HG03039 (cell line): Measurements from ENCODE around the gene HDHD3.
"Not testable (repeated sequence)": the region's sequence is repeated elsewhere in the genome, so short reads cannot be mapped to it uniquely, and the experiment has no call there.

Experiments
- ATAC-seq: cut with Tn5 transposase; IDR thresholded peaks from one replicate; pipeline ENCODE4 v1.9.1; 2021; ENCODE audit warnings: mild to moderate bottlenecking, moderate library complexity; ENCODE audit not compliant: unreplicated experiment

The HDHD3 gene

DNA sequence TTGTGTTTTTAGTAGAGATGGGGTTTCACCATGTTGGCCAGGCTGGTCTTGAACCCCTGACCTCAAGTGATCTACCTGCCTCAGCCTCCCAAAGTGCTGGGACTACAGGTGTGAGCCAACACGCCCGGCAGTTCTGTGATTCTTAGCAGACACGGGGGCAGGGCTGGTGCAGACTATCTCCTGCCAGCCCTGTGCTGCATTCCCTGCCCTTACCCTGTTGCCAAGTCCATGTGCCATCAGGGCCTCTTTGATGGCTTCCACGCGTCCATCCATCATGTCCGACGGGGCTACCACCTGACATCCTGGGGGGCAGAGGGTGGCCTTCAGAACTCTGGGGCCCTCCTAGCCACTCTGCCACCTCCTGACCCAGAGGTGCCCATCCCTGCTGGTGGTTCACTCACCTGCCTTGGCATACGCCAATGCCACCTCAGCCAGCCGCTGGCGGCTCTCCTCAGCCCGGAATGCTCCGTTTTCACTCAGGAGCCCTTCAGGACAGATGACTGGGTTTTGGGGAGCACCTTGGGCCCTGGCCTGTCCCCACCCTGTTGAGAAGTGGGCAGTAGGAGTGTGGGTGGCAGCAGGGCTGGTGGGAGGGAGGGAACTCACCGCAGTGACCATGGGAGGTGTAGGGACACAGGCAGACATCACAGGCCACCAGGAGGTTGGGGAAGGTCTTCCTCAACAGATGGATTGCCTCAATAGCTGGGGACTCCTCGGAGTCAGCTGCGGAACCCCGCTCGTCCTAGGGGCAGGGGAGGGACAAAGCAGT is 13.6 kb upstream of the HDHD3 start:
- ATAC-seq, result no peak

- ATAC-seq, result no peak
Measured at GRCh38 chr9:113389451-113389850, 12.7 kb upstream of the HDHD3 start.

- no peak for ATAC-seq
Measured at GRCh38 chr9:113388833-113389232, 12.0 kb upstream of the HDHD3 start.

DNA sequence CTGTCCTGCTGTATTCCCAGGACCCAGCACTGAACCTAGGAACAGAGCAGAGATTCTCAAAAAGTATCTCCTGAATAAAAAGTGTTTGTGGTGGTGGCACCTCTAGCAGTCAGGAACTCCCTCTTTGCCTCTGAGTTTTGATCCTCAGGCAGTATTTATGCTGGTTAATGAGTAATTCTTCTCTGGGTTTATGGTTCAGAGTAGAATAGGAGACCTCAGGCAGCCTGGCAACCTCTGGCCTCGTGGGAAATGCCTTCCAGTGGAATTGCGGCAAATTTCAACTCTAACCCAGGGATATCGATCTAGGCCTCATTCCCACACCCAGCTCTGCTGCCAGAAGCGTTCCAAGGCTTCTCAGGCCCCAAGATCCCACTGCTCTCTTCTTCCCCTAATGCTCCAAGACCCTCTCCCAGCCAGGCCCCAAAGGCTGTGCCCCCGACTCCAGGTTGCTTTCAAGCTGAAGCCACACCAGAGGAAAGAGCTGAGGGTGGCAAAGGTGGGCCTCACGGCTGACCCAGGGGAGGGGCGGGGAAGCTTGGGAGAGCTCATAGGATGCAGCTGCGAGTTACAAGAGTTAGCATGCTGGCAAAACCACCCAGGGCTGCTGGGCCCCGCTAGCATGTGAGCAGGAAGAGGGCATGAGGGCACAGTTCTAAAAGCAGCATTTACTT is 10.9 kb upstream of the HDHD3 start:
- ATAC-seq, result no peak

GRCh38 chr9:113386571-113387393 is 10.0 kb upstream of the HDHD3 start:
- ATAC-seq, result no peak

GRCh38 chr9:113381909-113382411 is 5.2 kb upstream of the HDHD3 start:
- ATAC-seq, result no peak

DNA sequence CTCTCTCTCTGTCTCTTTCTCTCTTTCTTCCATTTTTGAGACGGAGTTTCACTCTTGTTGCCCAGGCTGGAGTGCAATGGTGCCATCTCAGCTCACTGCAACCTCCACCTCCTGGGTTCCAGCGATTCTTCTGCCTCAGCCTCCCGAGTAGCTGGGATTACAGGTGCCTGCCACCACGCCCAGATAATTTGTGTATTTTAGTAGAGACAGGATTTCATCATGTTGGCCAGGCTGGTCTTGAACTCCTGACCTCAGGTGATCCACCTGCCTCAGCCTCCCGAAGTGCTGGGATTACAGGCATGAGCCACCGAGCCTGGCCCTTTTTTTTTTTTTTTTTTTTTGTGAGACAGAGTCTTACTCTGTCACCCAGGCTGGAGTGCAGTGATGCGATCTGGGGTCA is 4.7 kb upstream of the HDHD3 start:
- ATAC-seq, result not testable (repeated sequence)

DNA sequence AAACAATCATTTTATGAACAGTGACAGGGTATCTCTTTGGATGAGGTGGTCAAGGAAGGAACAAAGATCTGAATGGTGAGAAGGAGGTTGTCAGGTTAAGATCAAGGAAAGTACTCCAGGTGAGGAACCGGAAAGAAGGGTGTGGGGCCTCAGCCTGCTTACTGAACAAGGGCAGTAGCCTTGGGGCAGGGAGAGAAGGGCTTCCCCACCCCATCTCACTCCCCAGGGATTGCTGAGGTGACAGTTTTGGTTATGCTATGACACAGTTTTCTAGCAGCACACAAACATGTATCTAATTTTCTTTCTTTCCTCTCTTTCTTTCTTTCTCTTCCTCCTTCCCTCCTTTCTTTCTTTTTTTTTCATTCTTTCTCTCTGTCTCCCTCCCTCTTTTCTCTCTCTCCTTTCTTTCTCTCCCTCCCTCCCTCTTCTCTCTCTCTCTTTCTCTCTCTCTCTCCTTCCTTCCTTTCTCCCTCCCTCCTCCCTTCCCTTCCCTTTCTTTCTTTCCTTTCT is 4.1 kb upstream of the HDHD3 start:
- no peak for ATAC-seq

DNA sequence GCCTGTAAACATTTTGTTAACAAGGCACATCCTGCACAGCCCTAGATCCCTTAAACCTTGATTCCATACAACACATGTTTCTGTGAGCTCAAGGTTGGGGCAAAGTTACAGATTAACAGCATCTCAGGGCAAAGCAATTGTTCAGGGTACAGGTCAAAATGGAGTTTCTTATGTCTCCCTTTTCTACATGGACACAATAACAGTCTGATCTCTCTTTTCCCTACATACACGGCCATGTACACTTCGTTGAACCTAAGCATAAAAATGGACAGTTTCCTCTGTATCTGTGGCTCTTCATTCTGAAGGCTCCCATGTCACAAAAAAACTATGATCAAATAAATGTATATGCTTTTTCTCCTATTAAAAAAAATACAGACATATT is 3.0 kb upstream of the HDHD3 start:
- ATAC-seq, result not testable (repeated sequence)

DNA sequence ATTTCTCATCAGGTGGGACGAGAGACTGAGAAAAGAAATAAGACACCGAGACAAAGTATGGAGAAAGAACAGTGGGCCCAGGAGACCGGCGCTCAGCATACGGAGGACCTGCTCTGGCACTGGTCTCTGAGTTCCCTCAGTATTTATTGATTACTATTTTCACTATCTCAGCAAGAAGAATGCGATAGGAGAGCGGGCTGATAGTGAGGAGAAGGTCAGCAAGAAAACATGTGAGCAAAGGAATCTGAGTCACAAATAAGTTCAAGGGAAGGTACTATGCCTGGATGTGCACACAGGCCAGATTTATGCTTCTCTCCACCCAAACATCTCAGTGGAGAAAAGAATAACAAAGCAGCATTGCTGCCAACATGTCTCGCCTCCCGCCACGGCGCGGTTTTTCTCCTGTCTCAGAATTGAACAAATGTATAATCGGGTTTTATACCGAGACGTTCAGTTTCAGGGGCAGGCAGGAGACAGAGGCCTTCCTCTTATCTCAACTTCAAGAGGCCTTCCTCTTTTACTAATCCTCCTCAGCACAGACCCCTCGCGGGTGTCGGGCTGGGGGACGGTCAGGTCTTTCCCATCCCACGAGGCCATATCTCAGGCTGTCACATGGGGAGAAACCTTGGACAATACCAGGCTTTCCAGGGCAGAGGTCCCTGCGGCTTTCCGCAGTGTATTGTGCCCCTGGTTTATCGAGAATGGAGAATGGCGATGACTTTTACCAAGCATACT is 2.5 kb upstream of the HDHD3 start:
- ATAC-seq, result not testable (repeated sequence)

DNA sequence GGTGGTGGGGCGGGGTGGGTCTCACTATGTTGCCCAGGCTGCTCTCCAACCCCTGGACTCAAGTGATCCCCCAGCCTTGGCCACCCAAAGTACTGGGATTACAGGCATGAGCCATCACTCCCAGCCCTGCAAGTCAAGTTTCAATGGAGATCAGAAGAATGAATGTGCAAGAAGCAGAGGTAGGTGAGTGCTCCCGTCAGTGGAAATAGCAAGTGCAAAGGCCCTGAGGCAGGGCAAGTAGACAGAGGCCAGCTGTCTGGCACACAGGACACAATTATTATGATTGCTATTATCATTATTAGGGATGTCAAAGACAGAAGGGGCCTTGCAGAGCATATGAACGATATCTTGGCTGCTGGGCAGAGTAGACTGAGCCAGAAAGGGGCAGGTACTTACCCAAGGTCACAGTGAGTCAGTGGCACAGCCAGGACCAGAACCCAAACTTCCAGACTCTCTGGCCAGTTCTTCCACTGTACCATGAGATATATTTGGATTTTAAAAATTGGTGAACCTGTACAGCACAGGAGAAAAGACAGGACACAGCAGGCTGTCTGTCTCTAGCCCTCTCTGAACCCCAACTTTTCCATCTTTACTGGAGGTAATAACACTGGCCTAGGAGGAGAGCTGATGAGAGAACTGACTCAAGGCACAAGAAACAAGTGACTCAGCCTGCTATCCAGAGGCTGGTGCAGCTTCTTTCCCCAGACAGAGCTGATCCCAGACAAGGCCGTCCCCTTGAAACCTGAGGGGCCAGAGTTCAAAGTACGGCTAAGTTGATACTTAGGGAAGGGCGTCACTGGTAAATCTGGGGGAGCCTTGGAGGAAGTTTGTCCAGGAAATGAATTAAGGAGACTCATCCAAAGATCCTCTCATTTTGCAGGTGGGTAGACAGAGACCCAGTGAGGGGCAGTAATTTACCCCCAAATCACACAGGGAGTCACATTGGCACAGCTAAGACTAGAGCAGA is 1.4 kb downstream of the HDHD3 start:
- no peak for ATAC-seq

- no peak for ATAC-seq
Measured at GRCh38 chr9:113373676-113374392, 3.0 kb downstream of the HDHD3 start.

- no peak for ATAC-seq
Measured at GRCh38 chr9:113373256-113373655, 3.5 kb downstream of the HDHD3 start.

DNA sequence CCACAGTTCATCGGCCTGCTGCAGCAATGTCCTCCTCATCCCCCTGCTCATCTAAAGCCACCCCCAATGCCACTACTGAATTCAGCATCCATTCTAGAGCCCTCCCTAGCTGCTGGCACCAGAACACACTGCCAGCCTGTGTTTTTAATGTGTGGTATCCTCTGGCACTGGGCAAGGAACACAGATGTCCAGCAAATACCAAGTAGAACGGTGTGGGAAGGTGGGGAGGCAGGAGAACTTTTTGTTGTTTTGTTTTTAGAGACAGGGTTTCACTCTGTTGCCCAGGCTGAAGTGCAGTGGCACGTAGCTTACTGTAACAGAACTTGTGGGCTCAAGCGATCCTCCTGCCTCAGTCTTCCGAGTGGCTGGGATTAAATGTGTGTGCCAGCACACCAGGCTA is 4.7 kb downstream of the HDHD3 start:
- no peak for ATAC-seq

- no peak for ATAC-seq
Measured at GRCh38 chr9:113370806-113371325, 5.9 kb downstream of the HDHD3 start.

DNA sequence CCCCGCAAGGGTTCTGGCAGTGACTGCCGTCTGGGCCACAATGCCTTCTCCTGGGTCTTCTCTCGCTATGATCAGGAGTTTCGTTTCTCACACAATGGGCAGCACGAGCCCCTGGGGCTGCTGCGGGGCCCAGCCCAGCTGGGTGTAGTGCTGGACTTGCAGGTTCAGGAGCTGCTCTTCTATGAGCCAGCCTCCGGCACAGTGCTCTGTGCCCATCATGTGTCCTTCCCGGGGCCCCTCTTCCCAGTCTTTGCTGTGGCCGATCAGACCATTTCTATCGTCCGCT is 7.0 kb downstream of the HDHD3 start:
- ATAC-seq, result no peak

DNA sequence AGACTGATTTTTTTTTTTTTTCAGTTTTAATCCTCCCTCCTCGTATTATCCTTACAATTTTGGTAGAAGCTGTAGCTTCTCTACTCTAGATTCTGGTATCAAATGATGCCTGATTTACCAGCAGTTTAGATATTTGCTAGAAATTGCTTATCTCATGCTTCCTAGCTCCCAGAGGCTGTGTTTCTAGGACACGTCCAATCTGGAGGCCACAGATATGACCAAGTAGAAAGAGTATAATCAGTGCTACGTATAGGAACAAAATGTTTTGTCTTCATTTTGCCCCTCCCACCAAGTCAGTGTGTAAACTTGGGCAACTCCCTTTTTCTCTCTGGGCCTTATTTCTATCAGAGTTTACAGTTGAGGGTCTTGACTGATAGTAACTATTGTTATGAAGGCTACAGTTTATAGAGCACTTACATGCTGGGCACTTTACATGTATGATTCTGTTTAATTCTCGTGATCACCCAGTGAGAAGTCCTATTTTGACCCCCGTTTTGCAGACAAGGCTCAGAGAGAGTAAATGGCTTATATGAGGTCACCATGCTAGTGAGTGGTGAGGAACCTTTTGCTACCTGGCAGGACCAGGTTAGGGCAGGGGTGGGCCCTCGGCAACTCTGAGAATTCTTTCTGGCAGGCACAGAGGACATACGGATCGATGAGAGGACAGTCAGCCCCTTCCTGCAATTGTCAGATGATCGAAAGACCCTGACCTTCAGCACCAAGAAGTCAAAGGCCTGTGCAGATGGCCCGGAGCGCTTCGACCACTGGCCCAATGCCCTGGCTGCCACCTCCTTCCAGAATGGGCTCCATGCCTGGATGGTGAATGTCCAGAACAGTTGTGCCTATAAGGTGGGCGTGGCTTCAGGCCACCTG is 7.6 kb downstream of the HDHD3 start:
- ATAC-seq, result no peak
